Gastrocnemius medialis (tissue), 4 donors: ENCODE measurements around the gene ADAR. TPM values are rescaled to one million over a fixed set of nuclear protein-coding genes. Genes with fewer than 3 reads are reported as not detected.

Experiments
- ATAC-seq, 2 donors: fragments of 150-250 bp; one replicate each; pipeline ENCODE4 v1.9.1; 2016
- DNase-seq, 2 donors: peaks; one replicate each; pipeline ENCODE4 v3.0.0-alpha.2; 2019
- H3K27ac ChIP-seq, 4 donors: fragments of 200-600 bp; sonication (generic); 1 replicate in 1 of 4; 2 replicates in 3 of 4; pipeline ENCODE4 v1.5.1; 2016 to 2018; ENCODE audit warnings: mild to moderate bottlenecking in 2 of 4, moderate library complexity in 1 of 4
- H3K27me3 ChIP-seq, 3 donors: fragments of 200-600 bp; sonication (generic) in 2 of 3; 1 replicate in 1 of 3; 2 replicates in 2 of 3; pipeline versions ENCODE4 v1.5.1 to v1.6.0; 2016 to 2019; ENCODE audit warnings: mild to moderate bottlenecking in 1 of 3, moderate library complexity in 1 of 3
- H3K36me3 ChIP-seq, 2 donors: fragments of 200-600 bp; sonication (generic) in 1 of 2; one replicate each; pipeline ENCODE4 v1.5.1; 2017 to 2018
- H3K4me1 ChIP-seq, 2 donors: fragments of 200-600 bp; sonication (generic) in 1 of 2; one replicate each; pipeline ENCODE4 v1.5.1; 2016 to 2017; ENCODE audit warnings: mild to moderate bottlenecking in 2 of 2
- H3K4me3 ChIP-seq, 4 donors: fragments of 200-600 bp; sonication (generic) in 3 of 4; 1 replicate in 1 of 4; 2 replicates in 3 of 4; pipeline ENCODE4 v1.5.1; 2016 to 2019; ENCODE audit warnings: mild to moderate bottlenecking in 2 of 4
- H3K9me3 ChIP-seq, 3 donors: fragments of 200-600 bp; sonication (generic) in 2 of 3; 1 replicate in 1 of 3; 2 replicates in 2 of 3; pipeline ENCODE4 v1.5.1; 2016 to 2019
- CTCF ChIP-seq, 5 experiments: fragments of 450-650 bp in 3 of 5; fragments of 200-600 bp in 2 of 5; sonication (generic) in 2 of 5; IDR thresholded peaks in 4 of 5; conservative IDR thresholded peaks in 1 of 5; 1 replicate in 4 of 5; 2 replicates in 1 of 5; pipeline ENCODE4 v1.5.1; 2016 to 2019; ENCODE audit warnings: antibody characterized with exemption in 5 of 5, mild to moderate bottlenecking in 3 of 5, moderate library complexity in 3 of 5
- POLR2A ChIP-seq, 2 donors: fragments of 450-650 bp; IDR thresholded peaks; one replicate each; pipeline ENCODE4 v1.6.1; 2017; ENCODE audit warnings: antibody characterized with exemption in 2 of 2, mild to moderate bottlenecking in 2 of 2, moderate library complexity in 2 of 2
- in situ Hi-C, 4 donors: fragments of 200-750 bp; cut with MboI; loops; one replicate each; pipeline versions ENCODE4 v1.15.0 to v1.8.0; 2017; ENCODE audit warnings: low sequenced_read_pairs in 4 of 4
- intact Hi-C: fragments of 100-400 bp; cut with DNase I; formaldehyde crosslinking; loops from one replicate; pipeline ENCODE4 v1.15.1; 2023; ENCODE audit warnings: low total_unique reads
- total RNA-seq, 4 donors: library from RNA; depleted of rRNA; stranded (reverse); fragments of >200 nt; gene quantifications; one replicate each; pipeline versions ENCODE4 v1.1.0 to v1.2.3, GENCODE V29; 2016

Gene ADAR
- total RNA-seq, 4 donors from 2014 or later: 16.4 to 38.4 (median 19.0) TPM

GRCh38 chr1:154641534-154641933 is 33.5 kb upstream of the ADAR start:
- in situ Hi-C loops: no loop called here

GRCh38 chr1:154639876-154640275 is 31.9 kb upstream of the ADAR start:
- no peaks in the 10 kb centered on the region for H3K9me3 ChIP-seq
- no peaks in the 10 kb centered on the region for H3K4me1 ChIP-seq
- intact Hi-C loops: no loop called here
- in situ Hi-C loops: no loop called here
- TF ChIP-seq CTCF (IDR thresholded peaks at IDR 0.05 in 4 of 5, conservative IDR thresholded peaks at IDR 0.05 in 1 of 5) (no peak), POLR2A (IDR thresholded peaks at IDR 0.05) (no peak)
- ATAC-seq (no peak), DNase-seq (no peak)
- H3K27me3 ChIP-seq: peaks cover 0 to 3% (median 2%) of the 10 kb centered on the region in 3 donors
- H3K36me3 ChIP-seq: no peaks in the 10 kb centered on the region
- no peak overlapping the region for H3K27ac ChIP-seq
- H3K4me3 ChIP-seq: no peak overlapping the region

More at GRCh38 chr1:154641534-154641933, 33.5 kb upstream of the ADAR start:
- TF ChIP-seq CTCF (IDR thresholded peaks at IDR 0.05 in 4 of 5, conservative IDR thresholded peaks at IDR 0.05 in 1 of 5) (no peak), POLR2A (IDR thresholded peaks at IDR 0.05) (no peak)
- Histone ChIP-seq H3K4me1 (no peaks in the 10 kb centered on the region), H3K36me3 (no peaks in the 10 kb centered on the region), H3K9me3 (no peaks in the 10 kb centered on the region), H3K27me3 (peaks cover 0 to 3% (median under 1%) of the 10 kb centered on the region in 3 donors), H3K4me3 (no peak overlapping the region), H3K27ac (no peak overlapping the region)
- DNase-seq (no peak), ATAC-seq (no peak)
- intact Hi-C loops: no loop called here

GRCh38 chr1:154635171-154635570 is 27.2 kb upstream of the ADAR start:
- DNase-seq (no peak), ATAC-seq (no peak)
- in situ Hi-C loops (no loop called here), intact Hi-C loops (no loop called here)
- TF ChIP-seq CTCF (IDR thresholded peaks at IDR 0.05 in 4 of 5, conservative IDR thresholded peaks at IDR 0.05 in 1 of 5) (no peak), POLR2A (IDR thresholded peaks at IDR 0.05) (no peak)
- no peak overlapping the region for H3K4me3 ChIP-seq
- H3K27me3 ChIP-seq: peaks cover 0 to 3% (median 2%) of the 10 kb centered on the region in 3 donors
- no peaks in the 10 kb centered on the region for H3K36me3 ChIP-seq
- no peaks in the 10 kb centered on the region for H3K4me1 ChIP-seq
- no peaks in the 10 kb centered on the region for H3K9me3 ChIP-seq
- no peak overlapping the region for H3K27ac ChIP-seq

- Histone ChIP-seq H3K4me3 (no peak overlapping the region), H3K27me3 (no peaks in the 10 kb centered on the region), H3K9me3 (peaks cover 0 to 7% (median 0%) of the 10 kb centered on the region in 3 donors), H3K36me3 (no peaks in the 10 kb centered on the region), H3K27ac (no peak overlapping the region), H3K4me1 (peaks cover 13 to 18% of the 10 kb centered on the region in 2 donors)
- in situ Hi-C loops: no loop called here
- TF ChIP-seq CTCF (IDR thresholded peaks at IDR 0.05 in 4 of 5, conservative IDR thresholded peaks at IDR 0.05 in 1 of 5): no peak
- TF ChIP-seq POLR2A (IDR thresholded peaks at IDR 0.05): no peak
- intact Hi-C loops: no loop called here
- ATAC-seq (no peak), DNase-seq (no peak)
These were observed 21.7 kb upstream of the ADAR start for GRCh38 chr1:154629675-154630073.

- Histone ChIP-seq H3K4me1 (peaks cover 13 to 18% of the 10 kb centered on the region in 2 donors), H3K4me3 (no peak overlapping the region), H3K27ac (no peak overlapping the region), H3K27me3 (no peaks in the 10 kb centered on the region), H3K9me3 (peaks cover 0 to 7% (median 0%) of the 10 kb centered on the region in 3 donors), H3K36me3 (no peaks in the 10 kb centered on the region)
- TF ChIP-seq CTCF (IDR thresholded peaks at IDR 0.05 in 4 of 5, conservative IDR thresholded peaks at IDR 0.05 in 1 of 5): no peak
- TF ChIP-seq POLR2A (IDR thresholded peaks at IDR 0.05): no peak
- intact Hi-C loops: no loop called here
- DNase-seq (no peak), ATAC-seq (no peak)
- in situ Hi-C loops: no loop called here
These were observed 21.2 kb upstream of the ADAR start for GRCh38 chr1:154629061-154629674.
